Lower leg skin (tissue), 3 donors: ENCODE measurements around the gene GRAP2.

ENCODE experiments used
- CTCF ChIP-seq, 3 donors: fragments of 450-650 bp; IDR thresholded peaks; one replicate each; pipeline ENCODE4 v1.5.1; 2016; ENCODE audit warnings: antibody characterized with exemption in 3 of 3, mild to moderate bottlenecking in 3 of 3, moderate library complexity in 2 of 3
- POLR2A ChIP-seq, 2 donors: fragments of 450-650 bp; IDR thresholded peaks; one replicate each; pipeline ENCODE4 v1.6.1; 2016 to 2017; ENCODE audit warnings: antibody characterized with exemption in 2 of 2, mild to moderate bottlenecking in 1 of 2, moderate library complexity in 1 of 2

- no peak for TF ChIP-seq CTCF (IDR thresholded peaks at IDR 0.05)
- no peak for TF ChIP-seq POLR2A (IDR thresholded peaks at IDR 0.05)
Measured at GRCh38 chr22:39967103-39967829, 66.4 kb downstream of the GRAP2 start.
